WTC11 (cell line): ENCODE measurements around the gene BRI3BP.
"Not testable (repeated sequence)": the region's sequence is repeated elsewhere in the genome, so short reads cannot be mapped to it uniquely, and the experiment has no call there.

Source experiments
- KAT7 ChIP-seq: sonication (generic); formaldehyde crosslinking; IDR thresholded peaks from 2 replicates; pipeline ENCODE4 v1.8.1; 2023; ENCODE audit warnings: missing genetic modification reagents, mild to moderate bottlenecking, borderline replicate concordance
- MAX ChIP-seq: sonication (generic); formaldehyde crosslinking; IDR thresholded peaks from 2 replicates; pipeline ENCODE4 v1.8.0; 2022; ENCODE audit warnings: mild to moderate bottlenecking, missing genetic modification reagents
- MXD4 ChIP-seq: fragments of 250-450 bp; sonication (Bioruptor Pico); IDR thresholded peaks from 2 replicates; pipeline ENCODE4 v1.8.0; 2021; ENCODE audit warnings: mild to moderate bottlenecking, moderate library complexity, borderline replicate concordance
- NFATC4 ChIP-seq: fragments of 250-450 bp; sonication (Bioruptor Pico); IDR thresholded peaks from 2 replicates; pipeline ENCODE4 v1.9.0; 2021; ENCODE audit warnings: mild to moderate bottlenecking
- SP1 ChIP-seq: sonication (generic); formaldehyde crosslinking; conservative IDR thresholded peaks from 2 replicates; pipeline ENCODE4 v1.8.1; 2022; ENCODE audit warnings: missing genetic modification reagents
- USF1 ChIP-seq: sonication (generic); formaldehyde crosslinking; IDR thresholded peaks from 2 replicates; pipeline ENCODE4 v1.8.0; 2022; ENCODE audit warnings: mild to moderate bottlenecking, missing genetic modification reagents
- USF2 ChIP-seq: sonication (generic); formaldehyde crosslinking; IDR thresholded peaks from 2 replicates; pipeline ENCODE4 v1.8.1; 2023; ENCODE audit warnings: mild to moderate bottlenecking, missing genetic modification reagents, moderate library complexity
- TF ChIP-seq, protein P1 (sequence below): fragments of 200-600 bp; IDR thresholded peaks from 2 replicates; pipeline ENCODE4 v1.8.0; 2022; ENCODE audit warnings: antibody characterized with exemption
- TF ChIP-seq, protein P2 (sequence below): sonication (generic); formaldehyde crosslinking; IDR thresholded peaks from 2 replicates; pipeline ENCODE4 v1.8.0; 2022; ENCODE audit warnings: mild to moderate bottlenecking, missing genetic modification reagents
- TF ChIP-seq, protein P3 (sequence below): sonication (generic); formaldehyde crosslinking; IDR thresholded peaks from 2 replicates; pipeline ENCODE4 v1.8.1; 2023; ENCODE audit warnings: mild to moderate bottlenecking, missing genetic modification reagents
- TF ChIP-seq, protein P4 (sequence below): sonication (generic); formaldehyde crosslinking; IDR thresholded peaks from 2 replicates; pipeline ENCODE4 v1.8.1; 2022; ENCODE audit warnings: low read depth, missing genetic modification reagents, borderline replicate concordance

- not testable (repeated sequence) for TF ChIP-seq MXD4 (CRISPR knock-in tag); MAX (CRISPR knock-in tag); NFATC4; KAT7 (CRISPR knock-in tag); SP1; USF2 (CRISPR knock-in tag); USF1 (CRISPR knock-in tag)
- TF ChIP-seq, protein P1, sequence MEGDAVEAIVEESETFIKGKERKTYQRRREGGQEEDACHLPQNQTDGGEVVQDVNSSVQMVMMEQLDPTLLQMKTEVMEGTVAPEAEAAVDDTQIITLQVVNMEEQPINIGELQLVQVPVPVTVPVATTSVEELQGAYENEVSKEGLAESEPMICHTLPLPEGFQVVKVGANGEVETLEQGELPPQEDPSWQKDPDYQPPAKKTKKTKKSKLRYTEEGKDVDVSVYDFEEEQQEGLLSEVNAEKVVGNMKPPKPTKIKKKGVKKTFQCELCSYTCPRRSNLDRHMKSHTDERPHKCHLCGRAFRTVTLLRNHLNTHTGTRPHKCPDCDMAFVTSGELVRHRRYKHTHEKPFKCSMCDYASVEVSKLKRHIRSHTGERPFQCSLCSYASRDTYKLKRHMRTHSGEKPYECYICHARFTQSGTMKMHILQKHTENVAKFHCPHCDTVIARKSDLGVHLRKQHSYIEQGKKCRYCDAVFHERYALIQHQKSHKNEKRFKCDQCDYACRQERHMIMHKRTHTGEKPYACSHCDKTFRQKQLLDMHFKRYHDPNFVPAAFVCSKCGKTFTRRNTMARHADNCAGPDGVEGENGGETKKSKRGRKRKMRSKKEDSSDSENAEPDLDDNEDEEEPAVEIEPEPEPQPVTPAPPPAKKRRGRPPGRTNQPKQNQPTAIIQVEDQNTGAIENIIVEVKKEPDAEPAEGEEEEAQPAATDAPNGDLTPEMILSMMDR = not testable (repeated sequence)
- TF ChIP-seq, protein P2, sequence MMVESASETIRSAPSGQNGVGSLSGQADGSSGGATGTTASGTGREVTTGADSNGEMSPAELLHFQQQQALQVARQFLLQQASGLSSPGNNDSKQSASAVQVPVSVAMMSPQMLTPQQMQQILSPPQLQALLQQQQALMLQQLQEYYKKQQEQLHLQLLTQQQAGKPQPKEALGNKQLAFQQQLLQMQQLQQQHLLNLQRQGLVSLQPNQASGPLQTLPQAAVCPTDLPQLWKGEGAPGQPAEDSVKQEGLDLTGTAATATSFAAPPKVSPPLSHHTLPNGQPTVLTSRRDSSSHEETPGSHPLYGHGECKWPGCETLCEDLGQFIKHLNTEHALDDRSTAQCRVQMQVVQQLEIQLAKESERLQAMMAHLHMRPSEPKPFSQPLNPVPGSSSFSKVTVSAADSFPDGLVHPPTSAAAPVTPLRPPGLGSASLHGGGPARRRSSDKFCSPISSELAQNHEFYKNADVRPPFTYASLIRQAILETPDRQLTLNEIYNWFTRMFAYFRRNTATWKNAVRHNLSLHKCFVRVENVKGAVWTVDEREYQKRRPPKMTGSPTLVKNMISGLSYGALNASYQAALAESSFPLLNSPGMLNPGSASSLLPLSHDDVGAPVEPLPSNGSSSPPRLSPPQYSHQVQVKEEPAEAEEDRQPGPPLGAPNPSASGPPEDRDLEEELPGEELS (CRISPR knock-in tag) = not testable (repeated sequence)
- TF ChIP-seq, protein P3, sequence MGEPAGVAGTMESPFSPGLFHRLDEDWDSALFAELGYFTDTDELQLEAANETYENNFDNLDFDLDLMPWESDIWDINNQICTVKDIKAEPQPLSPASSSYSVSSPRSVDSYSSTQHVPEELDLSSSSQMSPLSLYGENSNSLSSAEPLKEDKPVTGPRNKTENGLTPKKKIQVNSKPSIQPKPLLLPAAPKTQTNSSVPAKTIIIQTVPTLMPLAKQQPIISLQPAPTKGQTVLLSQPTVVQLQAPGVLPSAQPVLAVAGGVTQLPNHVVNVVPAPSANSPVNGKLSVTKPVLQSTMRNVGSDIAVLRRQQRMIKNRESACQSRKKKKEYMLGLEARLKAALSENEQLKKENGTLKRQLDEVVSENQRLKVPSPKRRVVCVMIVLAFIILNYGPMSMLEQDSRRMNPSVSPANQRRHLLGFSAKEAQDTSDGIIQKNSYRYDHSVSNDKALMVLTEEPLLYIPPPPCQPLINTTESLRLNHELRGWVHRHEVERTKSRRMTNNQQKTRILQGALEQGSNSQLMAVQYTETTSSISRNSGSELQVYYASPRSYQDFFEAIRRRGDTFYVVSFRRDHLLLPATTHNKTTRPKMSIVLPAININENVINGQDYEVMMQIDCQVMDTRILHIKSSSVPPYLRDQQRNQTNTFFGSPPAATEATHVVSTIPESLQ (CRISPR knock-in tag) = not testable (repeated sequence)
- TF ChIP-seq, protein P4, sequence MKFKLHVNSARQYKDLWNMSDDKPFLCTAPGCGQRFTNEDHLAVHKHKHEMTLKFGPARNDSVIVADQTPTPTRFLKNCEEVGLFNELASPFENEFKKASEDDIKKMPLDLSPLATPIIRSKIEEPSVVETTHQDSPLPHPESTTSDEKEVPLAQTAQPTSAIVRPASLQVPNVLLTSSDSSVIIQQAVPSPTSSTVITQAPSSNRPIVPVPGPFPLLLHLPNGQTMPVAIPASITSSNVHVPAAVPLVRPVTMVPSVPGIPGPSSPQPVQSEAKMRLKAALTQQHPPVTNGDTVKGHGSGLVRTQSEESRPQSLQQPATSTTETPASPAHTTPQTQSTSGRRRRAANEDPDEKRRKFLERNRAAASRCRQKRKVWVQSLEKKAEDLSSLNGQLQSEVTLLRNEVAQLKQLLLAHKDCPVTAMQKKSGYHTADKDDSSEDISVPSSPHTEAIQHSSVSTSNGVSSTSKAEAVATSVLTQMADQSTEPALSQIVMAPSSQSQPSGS (CRISPR knock-in tag) = not testable (repeated sequence)
These were observed 6.6 kb upstream of the BRI3BP start for GRCh38 chr12:124986876-124987275.
